ENCODE results near the gene PRELID1. TPM values are rescaled to one million over a fixed set of nuclear protein-coding genes. Genes with fewer than 3 reads are reported as not detected.
"Not testable (repeated sequence)": the region's sequence is repeated elsewhere in the genome, so short reads cannot be mapped to it uniquely, and the experiment has no call there.

Gene PRELID1, protein sequence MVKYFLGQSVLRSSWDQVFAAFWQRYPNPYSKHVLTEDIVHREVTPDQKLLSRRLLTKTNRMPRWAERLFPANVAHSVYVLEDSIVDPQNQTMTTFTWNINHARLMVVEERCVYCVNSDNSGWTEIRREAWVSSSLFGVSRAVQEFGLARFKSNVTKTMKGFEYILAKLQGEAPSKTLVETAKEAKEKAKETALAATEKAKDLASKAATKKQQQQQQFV
- total RNA-seq (2014; rRNA removed; shearing (Covaris generic)): 393 and 426 TPM in 2 replicates

- in situ Hi-C loops (cut with HindIII; ENCODE audit: low sequenced_read_pairs): no loop called here
- peak; percentile 83 for DNase-seq (ENCODE audit: low spot score)
Measured at GRCh38 chr5:177303121-177303924, at the start of gene PRELID1, which contains the start of gene RAB24. PRELID1 (plus strand) TSS chr5:177303799; CDS start chr5:177303986, 187 bp downstream. RAB24 (minus strand) TSS chr5:177303719; CDS start chr5:177303288, 431 bp downstream.

DNA sequence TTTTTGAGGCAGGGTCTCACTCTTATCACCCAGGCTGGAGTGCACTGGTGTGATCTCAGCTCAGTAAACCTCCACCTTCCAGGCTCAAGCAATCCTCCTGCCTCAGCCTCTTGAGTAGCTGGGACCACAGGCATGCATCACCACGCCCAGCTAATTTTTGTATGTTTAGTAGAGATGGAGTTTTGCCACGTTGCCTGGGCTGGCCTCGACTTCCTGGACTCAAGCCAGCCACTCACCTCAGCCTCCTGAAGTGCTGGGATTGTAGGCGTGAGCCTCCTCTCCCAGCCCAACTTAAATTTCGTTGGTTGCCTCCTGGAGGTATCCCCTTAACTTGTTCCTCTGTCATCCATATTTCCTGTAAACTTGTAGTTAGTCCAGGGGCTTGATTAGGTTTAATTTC, 47.3 kb upstream of the PRELID1 start:
- in situ Hi-C loops (cut with HindIII; ENCODE audit: low sequenced_read_pairs): no loop called here
- peak; percentile 25 for DNase-seq (ENCODE audit: low spot score)

DNA sequence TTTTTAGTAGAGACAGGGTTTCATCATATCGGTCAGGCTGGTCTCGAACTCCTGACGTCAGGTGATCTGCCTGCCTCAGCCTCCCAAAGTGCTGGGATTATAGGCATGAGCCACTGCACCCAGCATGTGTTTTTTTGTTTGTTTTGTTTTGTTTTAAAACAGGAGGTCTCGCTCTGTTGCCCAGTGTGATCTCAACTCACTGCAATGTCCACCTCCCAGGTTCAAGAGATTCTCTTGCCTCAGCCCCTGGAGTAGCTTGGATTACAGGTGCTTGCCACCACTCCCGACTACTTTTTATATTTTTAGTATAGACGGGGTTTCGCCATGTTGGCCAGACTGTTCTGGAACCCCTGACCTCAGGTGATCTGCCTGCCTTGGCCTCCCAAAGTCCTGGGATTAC, 44.9 kb upstream of the PRELID1 start:
- DNase-seq (ENCODE audit: low spot score); in situ Hi-C loops (cut with HindIII; ENCODE audit: low sequenced_read_pairs): not testable (repeated sequence)

- no peak for DNase-seq (ENCODE audit: low spot score)
Measured at GRCh38 chr5:177260961-177261360, 42.6 kb upstream of the PRELID1 start.

DNA sequence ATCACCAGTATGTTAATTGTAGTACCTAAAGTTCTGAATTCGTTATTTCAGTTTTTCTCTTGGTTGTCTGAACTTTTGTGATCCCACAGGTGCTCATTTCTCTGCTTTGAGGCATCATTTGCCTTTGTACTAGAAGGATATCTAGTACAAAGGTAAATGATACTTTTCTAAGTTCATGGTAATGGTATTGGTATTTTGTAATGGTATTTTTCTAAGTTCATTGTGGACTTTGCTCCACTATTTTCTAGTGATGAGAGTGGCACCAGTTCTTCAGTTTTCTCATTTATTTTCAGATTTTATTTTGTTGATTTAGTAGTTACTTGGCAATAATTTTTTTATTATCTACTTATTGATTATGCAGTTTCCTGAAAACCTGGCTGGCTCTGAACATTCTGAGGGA, 42.1 kb upstream of the PRELID1 start:
- in situ Hi-C loops (cut with HindIII; ENCODE audit: low sequenced_read_pairs): no loop called here
- no peak for DNase-seq (ENCODE audit: low spot score)

More at GRCh38 chr5:177260961-177261360, 42.6 kb upstream of the PRELID1 start:
- in situ Hi-C loops (cut with HindIII; ENCODE audit: low sequenced_read_pairs): no loop called here

GRCh38 chr5:177264178-177264577, 39.4 kb upstream of the PRELID1 start:
- in situ Hi-C loops (cut with HindIII; ENCODE audit: low sequenced_read_pairs): no loop called here
- DNase-seq (ENCODE audit: low spot score): no peak

GRCh38 chr5:177265395-177265794, 38.2 kb upstream of the PRELID1 start:
- no peak for DNase-seq (ENCODE audit: low spot score)
- in situ Hi-C loops (cut with HindIII; ENCODE audit: low sequenced_read_pairs): no loop called here

DNA sequence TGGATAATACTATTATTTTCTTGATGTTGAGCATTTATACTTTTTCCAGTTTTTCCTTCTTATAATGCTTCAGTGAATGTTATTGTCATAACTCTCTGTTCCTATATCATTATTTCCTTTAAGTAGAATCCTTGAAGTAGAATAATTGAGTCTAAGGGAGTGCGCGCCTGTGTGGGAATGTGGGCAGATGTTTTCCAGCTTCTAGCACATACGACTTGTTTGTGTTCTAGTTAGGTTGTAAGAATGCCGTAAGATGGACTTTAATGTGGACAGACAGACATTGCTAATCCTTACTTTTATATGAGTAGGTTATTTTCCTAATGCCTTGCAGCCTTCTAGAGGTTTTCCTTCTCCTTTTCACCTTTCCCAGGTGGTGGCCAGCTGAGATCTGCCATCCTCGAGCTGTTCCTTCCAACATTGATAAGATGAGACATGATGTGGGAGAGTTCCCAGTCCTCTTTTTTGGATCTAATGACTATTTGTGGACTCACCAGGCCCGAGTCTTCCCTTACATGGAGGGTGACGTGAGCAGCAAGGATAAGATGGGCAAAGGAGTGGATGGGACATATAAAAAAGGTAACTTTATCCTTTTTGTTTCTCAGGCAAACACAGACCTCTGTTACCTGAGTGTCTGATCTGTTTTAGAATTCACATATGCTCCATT, 34.2 kb upstream of the PRELID1 start:
- in situ Hi-C loops (cut with HindIII; ENCODE audit: low sequenced_read_pairs): no loop called here
- DNase-seq (ENCODE audit: low spot score): no peak

GRCh38 chr5:177269976-177270375, 33.6 kb upstream of the PRELID1 start:
- no peak for DNase-seq (ENCODE audit: low spot score)
- in situ Hi-C loops (cut with HindIII; ENCODE audit: low sequenced_read_pairs): no loop called here

DNA sequence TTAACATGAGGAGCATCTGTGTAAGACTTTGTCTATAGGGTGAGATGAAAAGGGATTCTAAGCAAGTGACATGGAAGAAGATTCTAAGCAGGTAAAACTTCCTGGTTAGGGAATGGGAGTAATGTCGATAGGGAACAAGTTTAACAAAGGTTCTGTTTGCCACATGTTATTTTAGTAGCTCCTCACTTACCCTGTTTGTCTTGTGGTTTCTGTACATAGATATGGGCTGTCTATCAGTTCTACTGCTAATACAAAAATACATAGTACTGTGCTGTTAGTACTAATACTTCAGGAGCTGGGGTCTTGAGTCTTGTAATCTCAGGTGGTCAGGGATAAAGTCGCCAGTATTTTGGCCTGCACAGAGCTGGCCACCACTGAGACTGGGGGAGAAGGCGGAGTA, 32.9 kb upstream of the PRELID1 start:
- in situ Hi-C loops (cut with HindIII; ENCODE audit: low sequenced_read_pairs): no loop called here
- no peak for DNase-seq (ENCODE audit: low spot score)

DNA sequence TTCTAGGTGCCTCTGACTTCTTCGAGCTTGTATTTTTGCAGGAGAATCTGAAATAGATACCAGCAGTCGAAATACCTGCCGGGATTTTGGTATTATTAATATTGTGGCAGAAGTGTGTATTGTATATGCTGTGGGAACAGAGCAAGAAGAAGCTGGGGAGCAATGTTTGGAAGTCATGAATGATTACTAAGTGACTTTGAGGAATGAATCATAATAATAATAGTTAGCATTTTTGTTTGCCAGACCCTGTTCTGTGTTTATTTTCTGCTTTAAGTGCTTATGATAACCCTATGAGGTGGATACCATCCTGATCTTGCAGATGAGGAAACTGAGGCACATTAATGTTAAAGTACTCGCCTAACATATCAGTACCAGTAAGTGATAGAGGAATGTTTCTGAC, 32.5 kb upstream of the PRELID1 start:
- in situ Hi-C loops (cut with HindIII; ENCODE audit: low sequenced_read_pairs): no loop called here
- no peak for DNase-seq (ENCODE audit: low spot score)

DNA sequence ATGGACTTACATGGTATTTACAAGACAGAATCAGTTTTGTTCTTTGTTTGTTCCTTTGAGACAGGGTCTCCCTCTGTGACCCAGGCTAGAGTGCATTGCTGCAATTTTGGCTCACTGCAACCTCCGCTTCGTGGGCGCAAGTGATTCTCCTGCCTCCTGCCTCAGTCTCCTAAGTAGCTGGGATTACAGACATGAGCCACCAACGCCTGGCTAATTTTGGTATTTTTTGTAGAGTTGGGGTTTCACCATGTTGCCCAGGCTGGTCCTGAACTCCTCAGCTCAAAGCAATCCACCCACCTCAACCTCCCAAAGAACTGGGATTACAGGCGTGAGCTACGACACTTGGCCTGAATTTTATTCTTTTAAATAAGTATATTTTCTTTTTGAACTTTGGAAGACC, 27.7 kb upstream of the PRELID1 start:
- no peak for DNase-seq (ENCODE audit: low spot score)

GRCh38 chr5:177276886-177277285, 26.7 kb upstream of the PRELID1 start:
- in situ Hi-C loops (cut with HindIII; ENCODE audit: low sequenced_read_pairs): no loop called here
- DNase-seq (ENCODE audit: low spot score): no peak

More for the DNA sequence above, 27.7 kb upstream of the PRELID1 start:
- in situ Hi-C loops (cut with HindIII; ENCODE audit: low sequenced_read_pairs): no loop called here

- in situ Hi-C loops (cut with HindIII; ENCODE audit: low sequenced_read_pairs): no loop called here
- DNase-seq (ENCODE audit: low spot score): no peak
Measured at GRCh38 chr5:177288191-177288590, 15.4 kb upstream of the PRELID1 start.

GRCh38 chr5:177290816-177291596, 12.6 kb upstream of the PRELID1 start:
- in situ Hi-C loops (cut with HindIII; ENCODE audit: low sequenced_read_pairs): no loop called here
- DNase-seq (ENCODE audit: low spot score): no peak

DNA sequence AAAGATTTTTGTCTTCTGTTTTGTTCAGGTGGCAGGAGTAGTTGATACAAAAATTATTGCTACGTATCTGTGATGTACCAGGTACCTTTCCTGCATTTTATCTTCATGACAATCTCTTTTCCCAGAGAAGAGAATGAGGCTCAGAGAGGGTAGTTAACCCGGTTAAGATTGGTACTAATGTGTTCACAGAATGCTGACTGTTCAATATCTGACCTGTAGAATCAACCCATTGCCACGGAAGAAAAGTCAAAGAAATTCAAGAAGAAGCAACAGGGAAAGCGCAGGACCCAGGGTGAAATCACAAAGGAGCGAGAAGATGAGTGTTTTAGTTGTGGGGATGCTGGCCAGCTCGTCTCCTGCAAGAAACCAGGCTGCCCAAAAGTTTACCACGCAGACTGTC, 11.9 kb upstream of the PRELID1 start:
- in situ Hi-C loops (cut with HindIII; ENCODE audit: low sequenced_read_pairs): no loop called here
- DNase-seq (ENCODE audit: low spot score): no peak

DNA sequence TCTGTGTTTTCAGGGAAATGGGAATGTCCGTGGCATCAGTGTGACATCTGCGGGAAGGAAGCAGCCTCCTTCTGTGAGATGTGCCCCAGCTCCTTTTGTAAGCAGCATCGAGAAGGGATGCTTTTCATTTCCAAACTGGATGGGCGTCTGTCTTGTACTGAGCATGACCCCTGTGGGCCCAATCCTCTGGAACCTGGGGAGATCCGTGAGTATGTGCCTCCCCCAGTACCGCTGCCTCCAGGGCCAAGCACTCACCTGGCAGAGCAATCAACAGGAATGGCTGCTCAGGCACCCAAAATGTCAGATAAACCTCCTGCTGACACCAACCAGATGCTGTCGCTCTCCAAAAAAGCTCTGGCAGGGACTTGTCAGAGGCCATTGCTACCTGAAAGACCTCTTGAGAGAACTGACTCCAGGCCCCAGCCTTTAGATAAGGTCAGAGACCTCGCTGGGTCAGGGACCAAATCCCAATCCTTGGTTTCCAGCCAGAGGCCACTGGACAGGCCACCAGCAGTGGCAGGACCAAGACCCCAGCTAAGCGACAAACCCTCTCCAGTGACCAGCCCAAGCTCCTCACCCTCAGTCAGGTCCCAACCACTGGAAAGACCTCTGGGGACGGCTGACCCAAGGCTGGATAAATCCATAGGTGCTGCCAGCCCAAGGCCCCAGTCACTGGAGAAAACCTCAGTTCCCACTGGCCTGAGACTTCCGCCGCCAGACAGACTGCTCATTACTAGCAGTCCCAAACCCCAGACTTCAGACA, 9.6 kb upstream of the PRELID1 start:
- DNase-seq (ENCODE audit: low spot score): no peak
- in situ Hi-C loops (cut with HindIII; ENCODE audit: low sequenced_read_pairs): no loop called here

DNA sequence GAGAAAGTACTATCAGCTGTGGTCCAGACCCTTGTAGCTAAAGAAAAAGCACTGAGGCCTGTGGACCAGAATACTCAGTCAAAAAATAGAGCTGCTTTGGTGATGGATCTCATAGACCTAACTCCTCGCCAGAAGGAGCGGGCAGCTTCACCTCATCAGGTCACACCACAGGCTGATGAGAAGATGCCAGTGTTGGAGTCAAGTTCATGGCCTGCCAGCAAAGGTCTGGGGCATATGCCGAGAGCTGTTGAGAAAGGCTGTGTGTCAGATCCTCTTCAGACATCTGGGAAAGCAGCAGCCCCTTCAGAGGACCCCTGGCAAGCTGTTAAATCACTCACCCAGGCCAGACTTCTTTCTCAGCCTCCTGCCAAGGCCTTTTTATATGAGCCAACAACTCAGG, 9.0 kb upstream of the PRELID1 start:
- in situ Hi-C loops (cut with HindIII; ENCODE audit: low sequenced_read_pairs): no loop called here
- no peak for DNase-seq (ENCODE audit: low spot score)

GRCh38 chr5:177295924-177296323, 7.7 kb upstream of the PRELID1 start:
- DNase-seq (ENCODE audit: low spot score): no peak
- in situ Hi-C loops (cut with HindIII; ENCODE audit: low sequenced_read_pairs): no loop called here
